ENCODE measurements around the gene GTF2H3. TPM values are rescaled to one million over a fixed set of nuclear protein-coding genes. Genes with fewer than 3 reads are reported as not detected.

The GTF2H3 gene
- total and polyA plus RNA-seq, 2 experiments from 2014 or later = 10.5 to 27.7 TPM

GRCh38 chr12:123621101-123621500 is 12.5 kb upstream of the GTF2H3 start:
- no peaks in the 10 kb centered on the region for H3K4me1 ChIP-seq (ENCODE audit: insufficient read depth)
- no peak overlapping the region for H3K4me2 ChIP-seq
- TF ChIP-seq CTCF (conservative IDR thresholded peaks at IDR 0.05; ENCODE audit: low read depth in 2 of 2) = no peak
- no peak for TF ChIP-seq JUNB (IDR thresholded peaks at IDR 0.05; ENCODE audit: unreplicated experiment)
- no peak for TF ChIP-seq ZNF114 (CRISPR knock-in tag; IDR thresholded peaks at IDR 0.05)
- TF ChIP-seq, protein P1, sequence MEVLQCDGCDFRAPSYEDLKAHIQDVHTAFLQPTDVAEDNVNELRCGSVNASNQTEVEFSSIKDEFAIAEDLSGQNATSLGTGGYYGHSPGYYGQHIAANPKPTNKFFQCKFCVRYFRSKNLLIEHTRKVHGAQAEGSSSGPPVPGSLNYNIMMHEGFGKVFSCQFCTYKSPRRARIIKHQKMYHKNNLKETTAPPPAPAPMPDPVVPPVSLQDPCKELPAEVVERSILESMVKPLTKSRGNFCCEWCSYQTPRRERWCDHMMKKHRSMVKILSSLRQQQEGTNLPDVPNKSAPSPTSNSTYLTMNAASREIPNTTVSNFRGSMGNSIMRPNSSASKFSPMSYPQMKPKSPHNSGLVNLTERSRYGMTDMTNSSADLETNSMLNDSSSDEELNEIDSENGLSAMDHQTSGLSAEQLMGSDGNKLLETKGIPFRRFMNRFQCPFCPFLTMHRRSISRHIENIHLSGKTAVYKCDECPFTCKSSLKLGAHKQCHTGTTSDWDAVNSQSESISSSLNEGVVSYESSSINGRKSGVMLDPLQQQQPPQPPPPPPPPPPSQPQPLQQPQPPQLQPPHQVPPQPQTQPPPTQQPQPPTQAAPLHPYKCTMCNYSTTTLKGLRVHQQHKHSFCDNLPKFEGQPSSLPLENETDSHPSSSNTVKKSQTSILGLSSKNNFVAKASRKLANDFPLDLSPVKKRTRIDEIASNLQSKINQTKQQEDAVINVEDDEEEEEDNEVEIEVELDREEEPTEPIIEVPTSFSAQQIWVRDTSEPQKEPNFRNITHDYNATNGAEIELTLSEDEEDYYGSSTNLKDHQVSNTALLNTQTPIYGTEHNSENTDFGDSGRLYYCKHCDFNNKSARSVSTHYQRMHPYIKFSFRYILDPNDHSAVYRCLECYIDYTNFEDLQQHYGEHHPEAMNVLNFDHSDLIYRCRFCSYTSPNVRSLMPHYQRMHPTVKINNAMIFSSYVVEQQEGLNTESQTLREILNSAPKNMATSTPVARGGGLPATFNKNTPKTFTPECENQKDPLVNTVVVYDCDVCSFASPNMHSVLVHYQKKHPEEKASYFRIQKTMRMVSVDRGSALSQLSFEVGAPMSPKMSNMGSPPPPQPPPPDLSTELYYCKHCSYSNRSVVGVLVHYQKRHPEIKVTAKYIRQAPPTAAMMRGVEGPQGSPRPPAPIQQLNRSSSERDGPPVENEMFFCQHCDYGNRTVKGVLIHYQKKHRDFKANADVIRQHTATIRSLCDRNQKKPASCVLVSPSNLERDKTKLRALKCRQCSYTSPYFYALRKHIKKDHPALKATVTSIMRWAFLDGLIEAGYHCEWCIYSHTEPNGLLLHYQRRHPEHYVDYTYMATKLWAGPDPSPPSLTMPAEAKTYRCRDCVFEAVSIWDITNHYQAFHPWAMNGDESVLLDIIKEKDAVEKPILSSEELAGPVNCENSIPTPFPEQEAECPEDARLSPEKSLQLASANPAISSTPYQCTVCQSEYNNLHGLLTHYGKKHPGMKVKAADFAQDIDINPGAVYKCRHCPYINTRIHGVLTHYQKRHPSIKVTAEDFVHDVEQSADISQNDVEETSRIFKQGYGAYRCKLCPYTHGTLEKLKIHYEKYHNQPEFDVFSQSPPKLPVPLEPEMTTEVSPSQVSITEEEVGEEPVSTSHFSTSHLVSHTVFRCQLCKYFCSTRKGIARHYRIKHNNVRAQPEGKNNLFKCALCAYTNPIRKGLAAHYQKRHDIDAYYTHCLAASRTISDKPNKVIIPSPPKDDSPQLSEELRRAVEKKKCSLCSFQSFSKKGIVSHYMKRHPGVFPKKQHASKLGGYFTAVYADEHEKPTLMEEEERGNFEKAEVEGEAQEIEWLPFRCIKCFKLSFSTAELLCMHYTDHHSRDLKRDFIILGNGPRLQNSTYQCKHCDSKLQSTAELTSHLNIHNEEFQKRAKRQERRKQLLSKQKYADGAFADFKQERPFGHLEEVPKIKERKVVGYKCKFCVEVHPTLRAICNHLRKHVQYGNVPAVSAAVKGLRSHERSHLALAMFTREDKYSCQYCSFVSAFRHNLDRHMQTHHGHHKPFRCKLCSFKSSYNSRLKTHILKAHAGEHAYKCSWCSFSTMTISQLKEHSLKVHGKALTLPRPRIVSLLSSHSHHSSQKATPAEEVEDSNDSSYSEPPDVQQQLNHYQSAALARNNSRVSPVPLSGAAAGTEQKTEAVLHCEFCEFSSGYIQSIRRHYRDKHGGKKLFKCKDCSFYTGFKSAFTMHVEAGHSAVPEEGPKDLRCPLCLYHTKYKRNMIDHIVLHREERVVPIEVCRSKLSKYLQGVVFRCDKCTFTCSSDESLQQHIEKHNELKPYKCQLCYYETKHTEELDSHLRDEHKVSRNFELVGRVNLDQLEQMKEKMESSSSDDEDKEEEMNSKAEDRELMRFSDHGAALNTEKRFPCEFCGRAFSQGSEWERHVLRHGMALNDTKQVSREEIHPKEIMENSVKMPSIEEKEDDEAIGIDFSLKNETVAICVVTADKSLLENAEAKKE (CRISPR knock-in tag; IDR thresholded peaks at IDR 0.05) = no peak
- TF ChIP-seq NANOG (IDR thresholded peaks at IDR 0.05; ENCODE audit: borderline replicate concordance) = no peak
- no peak for TF ChIP-seq STAT1 (IDR thresholded peaks at IDR 0.05; ENCODE audit: unreplicated experiment)
- no peak for TF ChIP-seq ETS1 (IDR thresholded peaks at IDR 0.05)
- no peak for TF ChIP-seq POLR2AphosphoS5 (IDR thresholded peaks at IDR 0.05; ENCODE audit: low read depth)
- TF ChIP-seq ZNF331 (CRISPR knock-in tag; IDR thresholded peaks at IDR 0.05; ENCODE audit: low read depth) = no peak
- no peaks in the 10 kb centered on the region for H3K4me1 Mint-ChIP-seq
- no peak overlapping the region for H3K27ac ChIP-seq (ENCODE audit: low read depth)
- H3K27me3 ChIP-seq (ENCODE audit: insufficient read depth) = no peaks in the 10 kb centered on the region
- no peak for DNase-seq (ENCODE audit: low spot score)
- H3K27ac Mint-ChIP-seq = no peak overlapping the region
- no peaks in the 10 kb centered on the region for H3K79me2 ChIP-seq (replicated peaks; ENCODE audit: insufficient read depth)
- peaks cover 45% of the 10 kb centered on the region for H3F3A ChIP-seq (replicated peaks; ENCODE audit: low read depth)
- H3K9me2 ChIP-seq (ENCODE audit: insufficient read depth) = no peaks in the 10 kb centered on the region
- peaks cover 80% of the 10 kb centered on the region for H3K36me3 Mint-ChIP-seq (ENCODE audit: low read depth)
- H3K36me3 ChIP-seq (ENCODE audit: insufficient read depth) = peaks cover 53% of the 10 kb centered on the region
- H2AFZ ChIP-seq = no peak overlapping the region
- H3K27me3 Mint-ChIP-seq (ENCODE audit: insufficient read depth, low read depth, poor library complexity) = peaks cover 3% of the 10 kb centered on the region
- H4K20me1 ChIP-seq (replicated peaks; ENCODE audit: insufficient read depth) = peaks cover 16% of the 10 kb centered on the region
- no peak overlapping the region for H3K4me3 Mint-ChIP-seq
- no peaks in the 10 kb centered on the region; the same call in 2 of the 3 replicates for H3K9me3 Mint-ChIP-seq
- no peak overlapping the region for H3K4me3 ChIP-seq
- no peak for ATAC-seq

Data from GM23338 (cell line).